ENCODE data around the gene HDGFL3.

Gene HDGFL3

DNA sequence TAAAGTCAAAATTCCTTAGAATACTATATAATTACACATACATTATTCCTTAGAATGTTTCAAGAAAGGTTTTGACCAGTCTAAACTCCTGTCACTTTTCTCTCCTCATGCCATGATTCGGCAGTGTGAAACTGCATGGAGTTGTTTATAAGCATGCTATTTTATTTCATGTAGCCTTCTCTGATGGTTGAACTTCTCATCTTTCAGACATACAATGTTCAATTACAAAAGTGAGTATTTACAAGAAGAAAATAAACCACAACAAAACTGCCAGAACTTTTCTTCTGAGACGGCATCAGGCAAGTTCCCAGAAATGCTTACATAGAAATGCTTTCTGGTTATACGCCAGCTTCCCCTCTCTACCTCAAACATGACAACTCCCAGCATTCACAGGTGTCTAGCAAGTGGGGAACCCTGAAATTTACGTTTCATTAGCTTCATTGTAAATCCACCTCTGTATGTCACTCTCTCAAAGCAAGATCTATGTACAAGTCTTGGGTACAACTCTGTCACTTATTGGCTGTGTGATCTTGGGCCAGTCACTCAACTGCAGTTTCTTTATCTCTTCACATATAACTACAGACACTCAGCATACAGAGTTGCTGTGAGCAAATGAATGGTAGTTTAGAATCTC is 42.7 kb downstream of the HDGFL3 start:
- Histone ChIP-seq H3K79me2 (ENCODE audit: low read length) (peaks cover 39% of the 10 kb centered on the region), H3K9ac (ENCODE audit: low read length) (no peak overlapping the region), H3K27me3 (ENCODE audit: low read depth, low read length) (no peaks in the 10 kb centered on the region), H4K20me1 (ENCODE audit: insufficient read depth, low read length) (no peaks in the 10 kb centered on the region), H3K4me2 (ENCODE audit: low read length) (no peak overlapping the region), H3K4me1 (ENCODE audit: low read length) (no peaks in the 10 kb centered on the region), H3K27ac (ENCODE audit: low read length) (no peak overlapping the region), H3K9me3 (ENCODE audit: insufficient read depth, low read length) (no peaks in the 10 kb centered on the region), H3K4me3 (ENCODE audit: low read length) (no peak overlapping the region), H2AFZ (ENCODE audit: low read depth, low read length) (no peak overlapping the region), H3K36me3 (replicated peaks; ENCODE audit: low read depth, low read length) (no peaks in the 10 kb centered on the region)
- no peak for TF ChIP-seq EZH2phosphoT487 (IDR thresholded peaks at IDR 0.05; ENCODE audit: low read depth)
- TF ChIP-seq, protein P1, sequence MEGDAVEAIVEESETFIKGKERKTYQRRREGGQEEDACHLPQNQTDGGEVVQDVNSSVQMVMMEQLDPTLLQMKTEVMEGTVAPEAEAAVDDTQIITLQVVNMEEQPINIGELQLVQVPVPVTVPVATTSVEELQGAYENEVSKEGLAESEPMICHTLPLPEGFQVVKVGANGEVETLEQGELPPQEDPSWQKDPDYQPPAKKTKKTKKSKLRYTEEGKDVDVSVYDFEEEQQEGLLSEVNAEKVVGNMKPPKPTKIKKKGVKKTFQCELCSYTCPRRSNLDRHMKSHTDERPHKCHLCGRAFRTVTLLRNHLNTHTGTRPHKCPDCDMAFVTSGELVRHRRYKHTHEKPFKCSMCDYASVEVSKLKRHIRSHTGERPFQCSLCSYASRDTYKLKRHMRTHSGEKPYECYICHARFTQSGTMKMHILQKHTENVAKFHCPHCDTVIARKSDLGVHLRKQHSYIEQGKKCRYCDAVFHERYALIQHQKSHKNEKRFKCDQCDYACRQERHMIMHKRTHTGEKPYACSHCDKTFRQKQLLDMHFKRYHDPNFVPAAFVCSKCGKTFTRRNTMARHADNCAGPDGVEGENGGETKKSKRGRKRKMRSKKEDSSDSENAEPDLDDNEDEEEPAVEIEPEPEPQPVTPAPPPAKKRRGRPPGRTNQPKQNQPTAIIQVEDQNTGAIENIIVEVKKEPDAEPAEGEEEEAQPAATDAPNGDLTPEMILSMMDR (IDR thresholded peaks at IDR 0.05; ENCODE audit: low read depth, low read length), result no peak

DNA sequence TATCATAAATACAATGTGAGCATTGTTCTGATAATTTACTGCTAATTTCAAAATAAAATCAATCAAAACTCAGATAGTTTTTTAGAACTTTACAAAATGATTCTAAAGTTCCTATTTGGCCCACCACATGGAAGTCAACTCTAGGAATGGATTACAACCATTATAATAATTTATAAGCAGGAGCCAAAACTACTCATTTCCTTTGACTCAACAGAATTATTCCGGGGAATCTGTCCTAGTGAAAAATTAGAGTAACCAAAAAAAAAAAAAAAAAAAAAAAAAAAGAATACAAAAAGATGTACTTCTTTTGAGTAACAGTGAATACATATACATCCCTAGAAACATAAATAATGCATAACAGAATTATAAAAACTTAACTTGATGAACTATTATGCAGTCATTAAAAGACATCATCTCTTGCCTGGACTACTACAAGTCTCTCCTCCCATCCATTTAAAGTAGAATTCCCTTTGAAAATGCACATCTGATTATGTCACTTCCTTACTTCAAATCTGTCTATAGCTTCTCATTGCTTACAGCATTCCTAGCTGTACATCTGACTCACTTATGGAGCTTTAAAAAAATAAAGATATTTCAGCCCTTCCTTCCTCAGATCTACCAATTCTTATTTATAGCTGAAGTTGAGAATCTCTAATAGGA is 43.4 kb downstream of the HDGFL3 start:
- H3K9ac ChIP-seq (ENCODE audit: low read length), result no peak overlapping the region
- no peaks in the 10 kb centered on the region for H4K20me1 ChIP-seq (ENCODE audit: insufficient read depth, low read length)
- no peaks in the 10 kb centered on the region for H3K4me1 ChIP-seq (ENCODE audit: low read length)
- H3K4me2 ChIP-seq (ENCODE audit: low read length), result no peak overlapping the region
- H3K36me3 ChIP-seq (replicated peaks; ENCODE audit: low read depth, low read length), result no peaks in the 10 kb centered on the region
- no peak overlapping the region for H2AFZ ChIP-seq (ENCODE audit: low read depth, low read length)
- H3K4me3 ChIP-seq (ENCODE audit: low read length), result no peak overlapping the region
- H3K27ac ChIP-seq (ENCODE audit: low read length), result no peak overlapping the region
- H3K27me3 ChIP-seq (ENCODE audit: low read depth, low read length), result no peaks in the 10 kb centered on the region
- H3K79me2 ChIP-seq (ENCODE audit: low read length), result peaks cover 33% of the 10 kb centered on the region
- TF ChIP-seq, protein P1 (IDR thresholded peaks at IDR 0.05; ENCODE audit: low read depth, low read length), result no peak
- no peak for TF ChIP-seq EZH2phosphoT487 (IDR thresholded peaks at IDR 0.05; ENCODE audit: low read depth)
- no peaks in the 10 kb centered on the region for H3K9me3 ChIP-seq (ENCODE audit: insufficient read depth, low read length)

DNA sequence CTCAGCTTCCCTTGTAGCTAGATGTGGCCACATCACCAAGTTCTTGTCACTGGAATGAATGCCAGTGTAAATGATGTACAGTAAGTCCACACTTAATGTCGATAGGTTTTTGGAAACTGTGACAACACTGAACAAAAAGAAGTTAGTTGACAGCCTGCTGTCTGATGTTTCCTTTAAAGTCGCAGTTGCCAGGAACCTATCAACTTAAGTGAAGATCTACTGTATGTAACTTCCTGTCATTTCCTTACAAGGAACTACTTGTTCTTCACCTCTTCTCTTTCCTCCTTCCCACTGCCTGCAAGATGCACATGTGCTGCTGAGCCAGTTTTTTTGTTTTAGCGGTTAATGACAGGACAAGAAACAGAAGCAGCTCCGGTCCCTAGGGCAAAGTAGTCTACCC is 44.6 kb downstream of the HDGFL3 start:
- H3K4me1 ChIP-seq (ENCODE audit: low read length), result no peaks in the 10 kb centered on the region
- H3K36me3 ChIP-seq (replicated peaks; ENCODE audit: low read depth, low read length), result no peaks in the 10 kb centered on the region
- no peaks in the 10 kb centered on the region for H3K27me3 ChIP-seq (ENCODE audit: low read depth, low read length)
- no peak overlapping the region for H3K4me2 ChIP-seq (ENCODE audit: low read length)
- H3K4me3 ChIP-seq (ENCODE audit: low read length), result no peak overlapping the region
- no peaks in the 10 kb centered on the region for H4K20me1 ChIP-seq (ENCODE audit: insufficient read depth, low read length)
- peaks cover 26% of the 10 kb centered on the region for H3K79me2 ChIP-seq (ENCODE audit: low read length)
- TF ChIP-seq EZH2phosphoT487 (IDR thresholded peaks at IDR 0.05; ENCODE audit: low read depth), result no peak
- TF ChIP-seq, protein P1 (IDR thresholded peaks at IDR 0.05; ENCODE audit: low read depth, low read length), result no peak
- H3K9me3 ChIP-seq (ENCODE audit: insufficient read depth, low read length), result no peaks in the 10 kb centered on the region
- H2AFZ ChIP-seq (ENCODE audit: low read depth, low read length), result no peak overlapping the region
- no peak overlapping the region for H3K27ac ChIP-seq (ENCODE audit: low read length)
- H3K9ac ChIP-seq (ENCODE audit: low read length), result no peak overlapping the region

DNA sequence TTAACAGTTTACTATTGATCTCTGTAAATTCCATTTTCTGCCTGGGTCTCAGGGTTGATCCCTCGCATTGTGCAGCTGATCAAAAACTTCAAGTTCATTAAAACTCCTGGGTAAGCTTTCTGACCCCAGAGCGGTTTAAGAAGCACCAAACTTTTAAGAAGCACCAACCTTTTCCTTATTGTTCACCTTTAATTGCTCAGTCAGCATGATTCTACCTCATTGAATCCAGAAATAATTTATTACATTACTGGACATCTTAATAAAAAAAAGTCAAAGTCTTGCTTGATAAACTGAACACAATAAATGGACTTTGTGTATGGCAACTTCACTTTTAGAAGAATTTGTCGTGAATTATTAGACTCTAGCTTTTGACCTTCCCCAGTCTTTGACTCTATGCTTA is 46.9 kb downstream of the HDGFL3 start:
- Histone ChIP-seq H2AFZ (ENCODE audit: low read depth, low read length) (no peak overlapping the region), H3K4me3 (ENCODE audit: low read length) (no peak overlapping the region), H3K27me3 (ENCODE audit: low read depth, low read length) (no peaks in the 10 kb centered on the region), H3K79me2 (ENCODE audit: low read length) (peaks cover 7% of the 10 kb centered on the region; the same call in 1 of the 2 replicates), H3K36me3 (replicated peaks; ENCODE audit: low read depth, low read length) (peaks cover 4% of the 10 kb centered on the region), H3K4me1 (ENCODE audit: low read length) (no peaks in the 10 kb centered on the region), H3K4me2 (ENCODE audit: low read length) (no peak overlapping the region), H3K9me3 (ENCODE audit: insufficient read depth, low read length) (no peaks in the 10 kb centered on the region), H4K20me1 (ENCODE audit: insufficient read depth, low read length) (no peaks in the 10 kb centered on the region), H3K9ac (ENCODE audit: low read length) (no peak overlapping the region), H3K27ac (ENCODE audit: low read length) (no peak overlapping the region)
- no peak for TF ChIP-seq EZH2phosphoT487 (IDR thresholded peaks at IDR 0.05; ENCODE audit: low read depth)
- TF ChIP-seq, protein P1 (IDR thresholded peaks at IDR 0.05; ENCODE audit: low read depth, low read length), result no peak

All from OCI-LY3 (cell line).